GM18867 (cell line): ENCODE results near the gene HADHA.

Experiments used
- ATAC-seq: cut with Tn5 transposase; IDR thresholded peaks from one replicate; pipeline ENCODE4 v1.9.1; 2021; ENCODE audit warnings: mild to moderate bottlenecking, moderate library complexity; ENCODE audit not compliant: unreplicated experiment

HADHA gene

GRCh38 chr2:26195040-26195984, 49.1 kb downstream of the HADHA start:
- no peak for ATAC-seq

DNA sequence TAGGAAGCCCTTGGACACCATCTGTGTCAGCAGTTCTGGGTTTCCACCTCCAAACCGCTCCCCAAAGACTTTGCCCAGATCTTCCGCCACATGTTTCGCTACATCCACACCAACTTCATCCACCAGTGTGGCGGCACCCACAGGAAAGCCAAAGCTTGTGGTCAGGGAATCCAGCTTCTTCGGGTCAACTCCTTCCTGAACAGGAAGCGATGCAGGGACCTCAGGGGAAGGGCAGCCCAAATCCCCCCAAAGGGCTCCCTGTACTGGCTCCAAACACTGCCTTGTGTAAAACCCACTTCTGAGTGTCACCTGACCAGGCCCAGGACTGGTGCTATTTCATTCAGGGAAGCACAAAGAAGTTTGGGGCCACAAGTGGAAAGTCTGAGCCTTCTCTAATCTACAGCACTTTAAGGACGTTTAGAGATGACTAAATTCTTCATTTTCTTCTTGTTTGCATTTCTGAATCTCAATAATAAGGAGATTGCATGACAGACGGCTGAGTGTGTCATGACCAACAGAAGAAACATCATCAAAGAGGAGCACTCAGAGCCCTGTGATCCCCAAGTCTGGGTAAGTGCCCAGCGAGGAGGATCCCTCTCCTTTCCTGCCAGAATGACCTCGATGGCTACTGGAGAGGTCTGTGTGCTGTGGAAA, 50.7 kb downstream of the HADHA start:
- ATAC-seq: no peak

DNA sequence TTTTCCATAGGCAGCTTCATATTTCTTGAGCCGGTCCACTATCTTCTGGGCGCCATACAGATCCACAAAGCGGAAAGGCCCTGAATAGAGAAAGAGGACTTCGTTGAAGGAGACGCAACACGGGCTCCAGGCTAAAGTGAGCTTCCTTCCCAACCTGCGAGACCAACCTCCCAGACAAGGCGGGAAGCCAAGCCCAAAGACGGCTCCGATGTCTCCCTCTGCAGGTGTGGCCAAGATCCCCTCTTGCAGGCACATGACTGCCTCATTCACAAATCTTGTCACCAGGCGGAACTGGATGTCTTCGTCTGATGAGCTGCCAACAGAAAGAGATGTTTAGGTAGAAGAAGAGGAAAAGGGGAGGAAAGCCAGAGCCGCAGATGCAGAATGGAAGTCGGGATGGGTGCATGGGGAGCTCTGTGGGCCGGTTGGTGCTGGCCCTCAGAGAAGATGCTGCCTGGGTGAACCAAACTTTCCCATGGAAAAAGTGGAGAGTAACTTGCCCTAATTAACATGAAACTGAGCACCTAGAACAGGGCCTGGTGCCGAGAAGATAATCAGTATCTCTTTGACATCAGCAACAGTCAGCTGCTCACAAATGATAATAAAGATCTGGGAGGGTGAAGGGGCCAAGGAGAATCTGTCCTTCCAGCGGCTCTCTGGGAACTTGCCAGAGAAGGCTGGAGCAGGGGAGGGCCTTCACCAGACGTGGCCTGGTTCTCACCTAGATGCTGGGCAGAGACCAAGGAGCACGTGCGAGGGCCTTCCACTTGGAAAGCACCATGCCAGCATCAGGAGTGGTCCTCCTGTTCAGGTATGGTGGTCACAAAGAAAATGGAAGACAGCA, 52.9 kb downstream of the HADHA start:
- no peak for ATAC-seq

DNA sequence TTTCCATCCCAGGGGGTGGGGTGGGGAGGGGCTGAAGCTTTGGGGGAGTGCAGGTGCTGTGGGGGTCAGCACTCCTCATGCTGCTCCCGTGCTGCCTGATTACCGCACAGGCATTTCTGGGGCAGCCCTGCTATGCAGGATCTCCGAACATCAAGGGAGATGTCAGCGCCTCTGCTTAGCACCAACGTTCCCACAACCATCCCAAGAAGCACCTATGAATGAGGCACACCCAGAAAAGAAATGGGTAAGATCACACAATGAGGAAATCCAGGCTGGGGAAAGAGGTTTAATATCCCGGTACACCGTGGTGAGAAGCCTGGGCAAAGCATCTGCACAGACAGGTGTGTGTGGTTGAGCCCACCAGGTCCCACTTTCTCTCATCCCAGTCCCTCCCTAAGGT, 54.1 kb downstream of the HADHA start:
- no peak for ATAC-seq

DNA sequence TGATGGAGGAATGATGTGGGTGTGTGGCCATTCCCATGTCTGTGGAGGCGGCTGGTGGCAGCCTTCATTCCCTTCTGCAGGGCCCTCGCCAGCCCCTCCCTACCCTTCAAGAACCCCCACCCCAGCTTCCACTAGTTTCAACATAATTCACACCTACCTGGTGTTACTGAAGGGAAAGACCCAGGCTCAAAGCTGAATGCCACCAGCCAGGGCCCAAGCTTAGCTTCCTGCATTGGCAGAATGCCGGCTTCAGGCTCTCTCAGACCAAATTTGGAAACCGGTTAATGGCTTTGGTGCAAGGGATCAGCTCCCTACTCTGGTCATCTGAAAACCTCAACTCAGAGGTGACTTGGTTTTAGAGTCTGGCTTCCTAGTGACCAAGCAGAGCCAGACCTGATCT, 54.7 kb downstream of the HADHA start:
- ATAC-seq: no peak

DNA sequence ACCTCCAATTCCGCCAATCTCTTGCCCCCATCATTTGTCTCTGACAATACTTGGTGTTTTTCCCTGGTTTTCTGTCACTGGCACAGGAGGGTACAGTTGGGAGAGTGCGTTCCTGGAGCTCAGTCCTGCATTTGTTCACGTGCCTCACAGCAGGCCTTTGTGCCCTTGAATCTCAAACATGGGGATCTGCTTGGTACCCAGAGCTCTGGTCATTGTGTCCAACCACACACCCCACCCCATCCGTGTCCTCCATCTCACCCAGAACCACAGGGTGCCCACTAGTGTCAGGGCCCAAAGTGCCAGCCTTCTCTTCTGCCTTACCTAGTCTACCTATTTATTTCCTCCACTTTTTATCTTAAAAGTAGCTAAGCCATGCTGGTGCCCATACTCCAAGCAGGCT, 55.3 kb downstream of the HADHA start:
- ATAC-seq: no peak

- ATAC-seq: no peak
Observed at GRCh38 chr2:26187537-26188104, 56.8 kb downstream of the HADHA start.

- no peak for ATAC-seq
Observed at GRCh38 chr2:26187114-26187513, 57.3 kb downstream of the HADHA start.

- ATAC-seq: no peak
Observed at GRCh38 chr2:26185954-26186770, 58.3 kb downstream of the HADHA start.

DNA sequence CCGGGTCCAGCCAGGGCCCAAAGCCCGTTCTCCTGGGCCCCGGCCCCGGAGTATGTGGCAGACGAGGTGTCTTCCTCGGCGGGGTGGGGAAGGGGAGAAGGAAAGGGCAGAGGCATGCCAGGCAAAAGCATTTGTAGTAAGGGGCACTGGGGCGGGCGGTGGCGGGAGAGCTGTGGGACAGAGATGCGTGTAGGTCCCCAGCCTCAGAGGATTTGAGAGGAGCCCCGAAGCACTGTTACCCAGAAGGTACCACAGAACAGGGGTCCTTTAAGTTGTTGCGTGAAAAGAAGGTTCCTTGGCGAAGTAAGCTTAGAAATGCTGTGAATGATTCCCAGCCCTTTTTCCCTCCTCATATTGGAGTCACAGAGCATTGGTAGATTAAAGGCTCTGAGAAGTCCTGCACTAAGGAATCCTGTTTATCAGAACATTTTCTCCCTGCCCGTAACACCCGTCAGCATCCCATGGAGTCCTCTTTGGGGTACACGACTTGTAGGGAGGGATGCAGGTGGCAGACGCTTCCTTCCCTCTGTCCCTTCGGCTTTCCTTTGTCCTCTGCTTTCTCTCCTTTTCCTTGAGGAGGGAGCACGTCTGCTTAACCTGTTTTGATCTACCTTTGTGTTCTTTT, 59.0 kb downstream of the HADHA start:
- no peak for ATAC-seq

DNA sequence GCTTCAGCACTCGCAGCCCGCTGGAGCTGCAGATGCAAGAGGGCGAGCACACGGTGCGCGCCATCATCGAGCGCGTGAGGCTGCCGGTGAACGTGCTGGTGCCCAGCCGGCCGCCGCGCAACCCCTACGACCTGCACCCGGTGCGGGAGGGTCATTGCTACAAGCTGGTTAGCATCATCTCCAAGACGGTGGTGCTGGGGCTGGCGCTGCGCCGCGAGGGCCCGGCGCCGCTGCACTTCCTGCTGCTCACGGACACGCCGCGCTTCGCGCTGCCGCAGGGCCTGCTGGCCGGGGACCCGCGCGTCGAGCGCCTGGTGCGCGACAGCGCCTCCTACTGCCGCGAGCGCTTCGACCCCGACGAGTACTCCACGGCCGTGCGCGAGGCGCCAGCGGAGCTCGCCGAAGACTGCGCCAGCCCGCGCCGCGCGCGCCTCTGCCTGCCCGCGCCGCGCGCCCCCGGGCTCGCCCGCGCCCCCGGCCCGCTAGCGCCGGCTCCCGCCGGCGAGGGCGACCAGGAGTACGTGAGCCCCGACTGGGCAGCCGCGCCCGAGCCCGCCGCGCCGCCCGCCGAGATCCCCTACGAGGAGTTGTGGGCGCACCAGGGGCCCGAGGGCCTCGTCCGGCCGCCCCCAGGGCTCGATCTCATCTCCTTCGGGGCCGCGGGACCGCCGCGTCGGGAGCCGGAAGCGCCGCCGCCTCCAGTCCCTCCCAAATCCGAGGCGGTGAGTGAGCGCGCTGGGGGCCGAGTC, 59.7 kb downstream of the HADHA start:
- peak; percentile 75 for ATAC-seq

GRCh38 chr2:26184121-26184520, 60.3 kb downstream of the HADHA start:
- ATAC-seq: no peak

DNA sequence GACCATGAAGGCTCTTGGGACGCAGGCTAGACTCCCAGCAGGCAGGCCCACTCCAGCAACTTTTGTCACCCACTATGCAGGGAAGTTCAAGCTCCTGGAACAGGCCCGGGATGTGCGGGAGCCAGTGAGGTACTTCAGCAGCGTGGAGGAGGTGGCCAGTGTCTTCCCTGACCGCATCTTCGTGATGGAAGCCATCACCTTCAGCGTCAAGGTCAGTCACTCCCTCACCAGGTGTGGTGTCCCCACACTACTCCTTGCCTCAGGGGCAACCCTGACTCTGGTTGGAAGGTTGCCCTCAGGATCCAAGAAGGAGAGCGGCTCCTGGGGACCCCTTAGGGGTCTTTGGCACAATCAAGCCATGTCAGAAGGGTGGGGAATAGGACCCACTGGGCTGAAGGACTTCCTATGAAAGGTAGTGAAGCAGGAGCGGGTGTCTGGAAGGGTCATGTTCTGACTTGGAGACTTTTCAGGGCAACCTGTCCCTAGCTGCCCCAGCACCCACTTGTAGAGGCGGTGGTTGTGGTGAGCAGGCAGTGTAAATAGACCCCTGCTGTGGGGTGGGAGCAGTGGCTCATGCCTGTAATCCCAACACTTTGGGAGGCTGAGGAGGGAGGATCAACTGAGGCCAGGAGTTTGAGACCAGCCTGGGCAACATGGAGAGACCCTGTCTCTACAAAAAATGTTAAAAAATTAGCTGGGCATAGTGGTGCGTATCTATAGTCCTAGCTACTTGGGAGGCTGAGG, 61.4 kb downstream of the HADHA start:
- ATAC-seq: no peak

DNA sequence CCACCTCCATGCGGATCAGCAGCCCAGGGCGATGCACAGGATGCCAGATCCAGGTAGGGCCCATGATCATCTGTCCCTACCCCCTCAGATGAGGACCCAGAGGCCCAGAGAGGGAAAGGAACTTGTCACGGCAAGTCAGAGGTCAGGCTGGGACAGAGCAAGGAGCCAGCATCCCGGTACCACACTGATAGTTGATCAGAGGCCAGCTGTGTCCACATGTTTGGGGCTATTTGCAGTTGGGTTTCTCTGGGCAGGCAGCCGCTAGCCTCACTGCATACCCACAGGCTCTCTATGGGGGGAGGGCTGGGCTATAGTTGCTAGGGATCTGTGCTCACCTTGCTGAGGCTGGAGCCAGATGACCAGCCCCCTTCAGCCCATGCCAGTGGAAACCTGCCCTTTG, 62.0 kb downstream of the HADHA start:
- ATAC-seq: no peak

DNA sequence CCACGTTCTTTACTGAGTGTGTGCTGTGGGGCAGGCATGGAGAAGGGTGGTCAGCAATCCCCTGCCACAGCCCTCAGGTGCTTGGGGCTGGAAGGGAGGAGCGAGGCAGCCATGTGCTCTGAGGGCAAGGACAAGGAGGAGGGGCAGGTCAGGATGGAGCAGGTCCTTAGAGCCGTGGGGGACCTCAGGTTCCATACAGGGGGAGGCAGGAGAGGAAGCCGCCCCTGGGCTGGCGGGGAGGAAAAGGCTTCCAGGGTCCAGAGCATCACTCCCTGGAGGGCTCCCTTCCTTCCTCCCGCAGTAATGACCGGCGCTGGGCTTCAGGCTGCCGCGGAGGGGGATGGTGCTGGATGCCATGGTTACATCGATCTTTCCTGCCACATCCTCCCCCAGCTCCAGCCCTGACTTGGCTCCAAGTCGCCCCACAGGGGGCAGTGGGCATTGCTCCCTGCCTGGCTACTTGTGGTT, 65.0 kb downstream of the HADHA start:
- no peak for ATAC-seq

GRCh38 chr2:26178746-26179436, 65.5 kb downstream of the HADHA start:
- ATAC-seq: no peak

DNA sequence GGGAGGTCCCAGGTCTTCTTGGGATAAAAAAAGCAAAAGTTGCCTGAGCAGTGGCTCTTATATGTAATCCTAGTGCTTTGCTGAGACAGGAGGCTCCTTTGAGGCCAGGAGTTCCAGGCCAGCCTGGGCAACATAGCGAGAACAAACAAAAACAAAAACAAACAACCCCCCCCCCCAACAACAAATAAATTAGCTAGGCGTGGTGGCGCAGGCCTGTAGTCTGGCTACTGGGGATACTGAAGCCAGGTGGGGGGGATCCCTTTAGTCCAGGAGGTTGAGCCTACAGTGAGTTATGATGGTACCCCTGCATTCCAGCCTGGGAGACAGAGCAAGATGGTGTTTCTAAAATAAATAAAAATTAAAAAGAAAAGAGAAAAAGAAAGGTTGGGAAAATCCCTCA, 66.2 kb downstream of the HADHA start:
- no peak for ATAC-seq

GRCh38 chr2:26177122-26177521, 67.3 kb downstream of the HADHA start:
- no peak for ATAC-seq
